HepG2 (cell line): ENCODE measurements around the gene VAMP2. TPM values are rescaled to one million over a fixed set of nuclear protein-coding genes. Genes with fewer than 3 reads are reported as not detected.

Experiments used
- AKAP8 ChIP-seq: sonication (generic); formaldehyde crosslinking; IDR thresholded peaks from 2 replicates; pipeline ENCODE4 v1.5.1; 2020; ENCODE audit warnings: mild to moderate bottlenecking, missing genetic modification reagents
- CHD2 ChIP-seq: IDR thresholded peaks from 2 replicates; pipeline ENCODE4 v1.6.1; 2011; ENCODE audit warnings: low read depth, low read length, improper control_type of control experiment
- ELK4 ChIP-seq: sonication (generic); formaldehyde crosslinking; IDR thresholded peaks from 2 replicates; pipeline ENCODE4 v1.9.0; 2021; ENCODE audit warnings: missing genetic modification reagents, borderline replicate concordance
- FOXP1 ChIP-seq, 2 experiments: fragments of 450-650 bp in 1 of 2; IDR thresholded peaks; 2 replicates each; pipeline ENCODE4 v1.6.1; 2017 to 2018; ENCODE audit warnings: antibody characterized with exemption in 1 of 2
- HES4 ChIP-seq: sonication (generic); formaldehyde crosslinking; IDR thresholded peaks from 2 replicates; pipeline ENCODE4 v1.9.0; 2021; ENCODE audit warnings: mild to moderate bottlenecking, missing genetic modification reagents, borderline replicate concordance
- KDM1A ChIP-seq: IDR thresholded peaks from 2 replicates; pipeline ENCODE4 v1.6.1; 2016; ENCODE audit warnings: missing compliant biosample characterization
- KDM4B ChIP-seq: sonication (generic); formaldehyde crosslinking; IDR thresholded peaks from 2 replicates; pipeline ENCODE4 v1.4.0; 2020; ENCODE audit warnings: missing genetic modification reagents
- MNT ChIP-seq: fragments of 450-650 bp; IDR thresholded peaks from 2 replicates; pipeline ENCODE4 v1.6.1; 2016
- NRL ChIP-seq: sonication (generic); formaldehyde crosslinking; IDR thresholded peaks from 2 replicates; pipeline ENCODE4 v1.5.0; 2020; ENCODE audit warnings: missing genetic modification reagents, mild to moderate bottlenecking, moderate library complexity, borderline replicate concordance
- PBX3 ChIP-seq: sonication (generic); formaldehyde crosslinking; IDR thresholded peaks from 2 replicates; pipeline ENCODE4 v1.8.1; 2023; ENCODE audit warnings: missing genetic modification reagents, inconsistent platforms, borderline replicate concordance
- RXRB ChIP-seq: IDR thresholded peaks from 2 replicates; pipeline ENCODE4 v1.6.1; 2016; ENCODE audit warnings: borderline replicate concordance, missing genetic modification reagents, missing compliant biosample characterization
- SMARCE1 ChIP-seq: fragments of 450-650 bp; IDR thresholded peaks from 2 replicates; pipeline ENCODE4 v1.6.1; 2017; ENCODE audit warnings: borderline replicate concordance
- SNAPC5 ChIP-seq: sonication (generic); formaldehyde crosslinking; IDR thresholded peaks from 2 replicates; pipeline ENCODE4 v1.8.1; 2023; ENCODE audit warnings: mild to moderate bottlenecking, missing genetic modification reagents, borderline replicate concordance
- STAT5B ChIP-seq: sonication (generic); formaldehyde crosslinking; IDR thresholded peaks from 2 replicates; pipeline ENCODE4 v1.4.0; 2020; ENCODE audit warnings: missing genetic modification reagents
- TCF12 ChIP-seq, 2 experiments: fragments of 450-650 bp in 1 of 2; sonication (generic) in 1 of 2; formaldehyde crosslinking in 1 of 2; IDR thresholded peaks; 2 replicates each; pipeline versions ENCODE4 v1.6.1 to v1.8.0; 2017 to 2022; ENCODE audit warnings: antibody characterized with exemption in 1 of 2, mild to moderate bottlenecking in 1 of 2, missing genetic modification reagents in 1 of 2, moderate library complexity in 1 of 2
- U2AF1 ChIP-seq: fragments of 200-400 bp; formaldehyde crosslinking; optimal IDR thresholded peaks from 2 replicates; pipeline ENCODE3; 2017; ENCODE audit warnings: mild to moderate bottlenecking, low read depth, low read length
- ZBTB2 ChIP-seq: sonication (generic); formaldehyde crosslinking; IDR thresholded peaks from 2 replicates; pipeline ENCODE4 v1.8.0; 2022; ENCODE audit warnings: low read depth, missing genetic modification reagents
- ZBTB3 ChIP-seq: sonication (generic); formaldehyde crosslinking; IDR thresholded peaks from 2 replicates; pipeline ENCODE4 v1.4.0; 2020; ENCODE audit warnings: low read depth, mild to moderate bottlenecking, moderate library complexity, missing genetic modification reagents, borderline replicate concordance
- ZFP62 ChIP-seq: sonication (generic); formaldehyde crosslinking; IDR thresholded peaks from 2 replicates; pipeline ENCODE4 v1.4.0; 2020; ENCODE audit warnings: missing genetic modification reagents
- ZNF431 ChIP-seq: sonication (generic); formaldehyde crosslinking; IDR thresholded peaks from 2 replicates; pipeline ENCODE4 v1.9.0; 2022; ENCODE audit warnings: missing genetic modification reagents, low read depth, mild to moderate bottlenecking, borderline replicate concordance
- ZNF460 ChIP-seq: sonication (generic); formaldehyde crosslinking; IDR thresholded peaks from 2 replicates; pipeline ENCODE4 v1.5.1; 2020; ENCODE audit warnings: missing genetic modification reagents, mild to moderate bottlenecking, borderline replicate concordance
- ZNF557 ChIP-seq: sonication (generic); formaldehyde crosslinking; IDR thresholded peaks from 2 replicates; pipeline ENCODE4 v1.4.0; 2020; ENCODE audit warnings: missing genetic modification reagents
- ZNF816 ChIP-seq: sonication (generic); formaldehyde crosslinking; IDR thresholded peaks from 2 replicates; pipeline ENCODE4 v1.8.0; 2022; ENCODE audit warnings: missing genetic modification reagents, mild to moderate bottlenecking, borderline replicate concordance
- ZNF879 ChIP-seq: sonication (generic); formaldehyde crosslinking; IDR thresholded peaks from 2 replicates; pipeline ENCODE4 v1.8.1; 2023; ENCODE audit warnings: missing genetic modification reagents
- ZSCAN30 ChIP-seq: sonication (generic); formaldehyde crosslinking; IDR thresholded peaks from 2 replicates; pipeline ENCODE4 v1.5.0; 2020; ENCODE audit warnings: mild to moderate bottlenecking, missing genetic modification reagents
- polyA plus RNA-seq, 8 experiments: library from polyadenylated mRNA; depleted of rRNA in 3 of 8; stranded (reverse) in 7 of 8; unstranded in 1 of 8; fragments of >200 nt; fragmentation: Illumina TruSeq in 4 of 8; extraction: Trizol in 4 of 8; gene quantifications; 2 replicates each; pipeline versions ENCODE4 v1.2.1 to v1.2.3, GENCODE V29; 2011 to 2016; ENCODE audit warnings: low read depth in 4 of 8, missing spikeins in 1 of 8, mixed read lengths in 1 of 8; ENCODE audit not compliant: insufficient read depth in 1 of 8
- total RNA-seq, 5 experiments: library from RNA; depleted of rRNA; stranded (reverse); fragments of >200 nt; fragmentation: Illumina TruSeq; extraction: Trizol; gene quantifications; 2 replicates each; pipeline ENCODE4 v1.2.3, GENCODE V29; 2016; ENCODE audit warnings: low read depth in 1 of 5

The VAMP2 gene
- total and polyA plus RNA-seq, 2 of the 13 experiments (the other 11 are each of a cell fraction or from before 2014, with no cell fraction given) = 3.9 to 17.2 TPM

- no peak for TF ChIP-seq ZNF460 (CRISPR knock-in tag)
- no peak; the same call in 1 of the 2 replicates for TF ChIP-seq KDM4B (CRISPR knock-in tag)
- TF ChIP-seq MNT = no peak
- 0 out of 2 replicates have a peak, but pooled peaks have one; percentile 43 for TF ChIP-seq ZNF557 (CRISPR knock-in tag)
- TF ChIP-seq ZNF879 (CRISPR knock-in tag) = no peak
- TF ChIP-seq ZNF816 = no peak
- TF ChIP-seq AKAP8 (CRISPR knock-in tag) = no peak
- TF ChIP-seq ELK4 (CRISPR knock-in tag) = no peak
- TF ChIP-seq RXRB (CRISPR knock-in tag) = peak; percentile 65
- no peak for TF ChIP-seq ZBTB2 (CRISPR knock-in tag)
- no peak for TF ChIP-seq SMARCE1
- TF ChIP-seq STAT5B (CRISPR knock-in tag) = no peak
- TF ChIP-seq ZSCAN30 (CRISPR knock-in tag) = no peak
- TF ChIP-seq HES4 = peak; percentile 65; the same call in 1 of the 2 replicates
- TF ChIP-seq CHD2 = no peak
- TF ChIP-seq ZNF431 (CRISPR knock-in tag) = no peak
- no peak for TF ChIP-seq TCF12 (IDR thresholded peaks at IDR 0.05)
- TF ChIP-seq TCF12 (CRISPR knock-in tag; IDR thresholded peaks at IDR 0.05) = no peak
- TF ChIP-seq FOXP1 (IDR thresholded peaks at IDR 0.05) = no peak
- TF ChIP-seq FOXP1 (CRISPR knock-in tag; IDR thresholded peaks at IDR 0.05) = no peak
- peak; percentile 61 for TF ChIP-seq KDM1A (CRISPR knock-in tag)
- no peak for TF ChIP-seq U2AF1
- no peak for TF ChIP-seq ZBTB3 (CRISPR knock-in tag)
- TF ChIP-seq ZFP62 (CRISPR knock-in tag) = no peak
- TF ChIP-seq PBX3 (CRISPR knock-in tag) = no peak
- no peak for TF ChIP-seq NRL (CRISPR knock-in tag)
- TF ChIP-seq SNAPC5 = no peak
Measured at GRCh38 chr17:8185582-8186445, 23.1 kb upstream of the VAMP2 start (continued).
